GM12878 (cell line): ENCODE measurements around the gene WDFY3.

ENCODE experiments used
- CEBPB ChIP-seq, 2 experiments: fragments of 150-350 bp in 1 of 2; IDR thresholded peaks; 2 replicates each; pipeline ENCODE4 v1.6.1; 2012 to 2014; ENCODE audit warnings: low read depth in 2 of 2, low read length in 2 of 2, borderline replicate concordance in 1 of 2, inconsistent platforms in 1 of 2
- EZH2 ChIP-seq: IDR thresholded peaks from 2 replicates; pipeline ENCODE4 v1.6.1; 2012; ENCODE audit warnings: low read depth, mild to moderate bottlenecking, control low read depth, inconsistent platforms, low read length, borderline replicate concordance; ENCODE audit not compliant: control insufficient read depth
- FOXM1 ChIP-seq: IDR thresholded peaks from 2 replicates; pipeline ENCODE4 v1.6.1; 2012; ENCODE audit warnings: low read depth, mild to moderate bottlenecking, inconsistent platforms, low read length, moderate library complexity
- GABPA ChIP-seq: IDR thresholded peaks from 2 replicates; pipeline ENCODE4 v1.6.1; 2014; ENCODE audit warnings: antibody characterized with exemption, low read depth, mild to moderate bottlenecking, inconsistent platforms
- JUND ChIP-seq: IDR thresholded peaks from 2 replicates; pipeline ENCODE4 v1.6.1; 2012; ENCODE audit warnings: low read depth, mild to moderate bottlenecking, low read length, improper control_type of control experiment, moderate library complexity
- MAX ChIP-seq: IDR thresholded peaks from 2 replicates; pipeline ENCODE4 v1.6.1; 2012; ENCODE audit warnings: low read depth, low read length, improper control_type of control experiment
- MEF2A ChIP-seq: IDR thresholded peaks from 2 replicates; pipeline ENCODE4 v1.6.1; 2011; ENCODE audit warnings: low read depth, mild to moderate bottlenecking, low read length, moderate library complexity; ENCODE audit not compliant: insufficient read depth
- NR2C2 ChIP-seq: IDR thresholded peaks from 2 replicates; pipeline ENCODE4 v1.6.1; 2011; ENCODE audit warnings: borderline replicate concordance, low read depth; ENCODE audit not compliant: control insufficient read depth, insufficient read length
- POLR2A ChIP-seq: IDR thresholded peaks from 2 replicates; pipeline ENCODE4 v1.6.1; 2011; ENCODE audit warnings: low read depth, mild to moderate bottlenecking, low read length
- POLR2AphosphoS5 ChIP-seq: IDR thresholded peaks from 2 replicates; pipeline ENCODE4 v1.6.1; 2011; ENCODE audit warnings: mild to moderate bottlenecking, low read length, inconsistent platforms
- TAF1 ChIP-seq: IDR thresholded peaks from 2 replicates; pipeline ENCODE4 v1.6.1; 2011; ENCODE audit warnings: mild to moderate bottlenecking, low read depth, low read length, borderline replicate concordance
- TCF3 ChIP-seq: IDR thresholded peaks from 2 replicates; pipeline ENCODE4 v1.6.1; 2012; ENCODE audit warnings: low read depth, mild to moderate bottlenecking, low read length, borderline replicate concordance; ENCODE audit not compliant: insufficient read depth
- WRNIP1 ChIP-seq: IDR thresholded peaks from 2 replicates; pipeline ENCODE4 v1.6.1; 2011; ENCODE audit warnings: low read depth, low read length, improper control_type of control experiment, borderline replicate concordance
- TF ChIP-seq, protein P1 (sequence below): IDR thresholded peaks from 2 replicates; pipeline ENCODE4 v1.6.1; 2011; ENCODE audit warnings: low read depth, low read length, improper control_type of control experiment, borderline replicate concordance

GRCh38 chr4:84875636-84876371, 90.7 kb downstream of the WDFY3 start:
- TF ChIP-seq EZH2 (no peak), MAX (no peak), POLR2AphosphoS5 (no peak), GABPA (no peak), CEBPB (IDR thresholded peaks at IDR 0.05; ENCODE audit: borderline replicate concordance in 1 of 2, low read depth in 2 of 2, low read length in 2 of 2) (no peak), JUND (no peak), NR2C2 (no peak), TCF3 (no peak), TAF1 (no peak), WRNIP1 (no peak), MEF2A (no peak), POLR2A (no peak), FOXM1 (no peak)
- TF ChIP-seq, protein P1, sequence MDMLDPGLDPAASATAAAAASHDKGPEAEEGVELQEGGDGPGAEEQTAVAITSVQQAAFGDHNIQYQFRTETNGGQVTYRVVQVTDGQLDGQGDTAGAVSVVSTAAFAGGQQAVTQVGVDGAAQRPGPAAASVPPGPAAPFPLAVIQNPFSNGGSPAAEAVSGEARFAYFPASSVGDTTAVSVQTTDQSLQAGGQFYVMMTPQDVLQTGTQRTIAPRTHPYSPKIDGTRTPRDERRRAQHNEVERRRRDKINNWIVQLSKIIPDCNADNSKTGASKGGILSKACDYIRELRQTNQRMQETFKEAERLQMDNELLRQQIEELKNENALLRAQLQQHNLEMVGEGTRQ: no peak
